ENCODE results near the gene PHACTR4.

DNA sequence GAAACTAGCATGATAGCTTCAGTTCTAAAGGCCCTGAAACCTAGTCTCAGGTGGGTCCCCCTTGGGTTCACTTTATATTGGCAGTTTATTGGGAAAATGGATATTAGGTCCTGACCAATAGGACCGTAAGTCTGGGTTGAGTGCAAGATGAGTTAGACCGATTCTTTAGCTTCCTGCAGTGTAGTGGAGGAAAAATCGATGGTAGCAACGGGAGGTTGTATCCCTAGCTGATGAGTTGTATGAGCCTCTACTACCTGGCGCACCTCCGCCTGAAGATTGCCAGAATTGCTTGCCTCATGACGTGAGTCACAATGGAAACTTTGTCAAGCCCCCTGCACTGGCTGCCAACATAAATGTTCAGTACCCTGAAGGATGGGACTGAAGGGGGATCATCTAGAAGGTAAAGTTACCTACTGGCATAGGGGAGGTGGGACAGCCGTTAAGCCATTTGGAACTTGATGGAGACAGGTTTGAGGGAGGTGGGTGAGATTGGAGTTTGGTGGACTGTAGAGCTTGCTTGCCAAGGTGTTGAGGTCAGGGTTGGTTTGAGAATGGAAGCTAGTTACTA lies 140.2 kb downstream of the PHACTR4 start:
- TF ChIP-seq POLR2A (IDR thresholded peaks at IDR 0.05; ENCODE audit: low read depth, low read length) (peak; percentile 79), ZNF274 (IDR thresholded peaks at IDR 0.05; ENCODE audit: insufficient read depth, insufficient read length) (no peak), CTCF (IDR thresholded peaks at IDR 0.05 in 2 of 3, conservative IDR thresholded peaks at IDR 0.05 in 1 of 3; ENCODE audit: control insufficient read depth in 2 of 3, extremely low read depth in 1 of 3, insufficient read depth in 1 of 3, low read depth in 3 of 3, low read length in 3 of 3) (no peak), EGR1 (IDR thresholded peaks at IDR 0.05; ENCODE audit: borderline replicate concordance in 1 of 2, low read depth in 2 of 2, low read length in 2 of 2) (no peak), TBL1XR1 (IDR thresholded peaks at IDR 0.05; ENCODE audit: low read depth, low read length) (no peak), MTA2 (IDR thresholded peaks at IDR 0.05; ENCODE audit: low read depth) (no peak), RAD51 (IDR thresholded peaks at IDR 0.05) (no peak), NFIC (IDR thresholded peaks at IDR 0.05; ENCODE audit: low read depth, low read length) (0 out of 2 replicates have a peak, but pooled peaks have one; percentile 45), IRF4 (IDR thresholded peaks at IDR 0.05; ENCODE audit: low read depth, low read length) (no peak)
- TF ChIP-seq, protein P1, sequence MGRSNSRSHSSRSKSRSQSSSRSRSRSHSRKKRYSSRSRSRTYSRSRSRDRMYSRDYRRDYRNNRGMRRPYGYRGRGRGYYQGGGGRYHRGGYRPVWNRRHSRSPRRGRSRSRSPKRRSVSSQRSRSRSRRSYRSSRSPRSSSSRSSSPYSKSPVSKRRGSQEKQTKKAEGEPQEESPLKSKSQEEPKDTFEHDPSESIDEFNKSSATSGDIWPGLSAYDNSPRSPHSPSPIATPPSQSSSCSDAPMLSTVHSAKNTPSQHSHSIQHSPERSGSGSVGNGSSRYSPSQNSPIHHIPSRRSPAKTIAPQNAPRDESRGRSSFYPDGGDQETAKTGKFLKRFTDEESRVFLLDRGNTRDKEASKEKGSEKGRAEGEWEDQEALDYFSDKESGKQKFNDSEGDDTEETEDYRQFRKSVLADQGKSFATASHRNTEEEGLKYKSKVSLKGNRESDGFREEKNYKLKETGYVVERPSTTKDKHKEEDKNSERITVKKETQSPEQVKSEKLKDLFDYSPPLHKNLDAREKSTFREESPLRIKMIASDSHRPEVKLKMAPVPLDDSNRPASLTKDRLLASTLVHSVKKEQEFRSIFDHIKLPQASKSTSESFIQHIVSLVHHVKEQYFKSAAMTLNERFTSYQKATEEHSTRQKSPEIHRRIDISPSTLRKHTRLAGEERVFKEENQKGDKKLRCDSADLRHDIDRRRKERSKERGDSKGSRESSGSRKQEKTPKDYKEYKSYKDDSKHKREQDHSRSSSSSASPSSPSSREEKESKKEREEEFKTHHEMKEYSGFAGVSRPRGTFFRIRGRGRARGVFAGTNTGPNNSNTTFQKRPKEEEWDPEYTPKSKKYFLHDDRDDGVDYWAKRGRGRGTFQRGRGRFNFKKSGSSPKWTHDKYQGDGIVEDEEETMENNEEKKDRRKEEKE (IDR thresholded peaks at IDR 0.05), result no peak
